ENCODE measurements around the gene CEMIP2.

- TF ChIP-seq, protein P1, sequence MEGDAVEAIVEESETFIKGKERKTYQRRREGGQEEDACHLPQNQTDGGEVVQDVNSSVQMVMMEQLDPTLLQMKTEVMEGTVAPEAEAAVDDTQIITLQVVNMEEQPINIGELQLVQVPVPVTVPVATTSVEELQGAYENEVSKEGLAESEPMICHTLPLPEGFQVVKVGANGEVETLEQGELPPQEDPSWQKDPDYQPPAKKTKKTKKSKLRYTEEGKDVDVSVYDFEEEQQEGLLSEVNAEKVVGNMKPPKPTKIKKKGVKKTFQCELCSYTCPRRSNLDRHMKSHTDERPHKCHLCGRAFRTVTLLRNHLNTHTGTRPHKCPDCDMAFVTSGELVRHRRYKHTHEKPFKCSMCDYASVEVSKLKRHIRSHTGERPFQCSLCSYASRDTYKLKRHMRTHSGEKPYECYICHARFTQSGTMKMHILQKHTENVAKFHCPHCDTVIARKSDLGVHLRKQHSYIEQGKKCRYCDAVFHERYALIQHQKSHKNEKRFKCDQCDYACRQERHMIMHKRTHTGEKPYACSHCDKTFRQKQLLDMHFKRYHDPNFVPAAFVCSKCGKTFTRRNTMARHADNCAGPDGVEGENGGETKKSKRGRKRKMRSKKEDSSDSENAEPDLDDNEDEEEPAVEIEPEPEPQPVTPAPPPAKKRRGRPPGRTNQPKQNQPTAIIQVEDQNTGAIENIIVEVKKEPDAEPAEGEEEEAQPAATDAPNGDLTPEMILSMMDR (IDR thresholded peaks at IDR 0.05 in 4 of 5, conservative IDR thresholded peaks at IDR 0.05 in 1 of 5) = no peak
- no peak for TF ChIP-seq POLR2A (IDR thresholded peaks at IDR 0.05)
Measured at GRCh38 chr9:71669284-71669995, 98.9 kb downstream of the CEMIP2 start.
